ENCODE data around the gene SLC22A4. TPM values are rescaled to one million over a fixed set of nuclear protein-coding genes. Genes with fewer than 3 reads are reported as not detected.
A peak's percentile ranks its signal among the peaks of the same experiment; 100 is the strongest.

The SLC22A4 gene
- total RNA-seq, 1 donor from 2014 or later: 0.06 TPM

DNA sequence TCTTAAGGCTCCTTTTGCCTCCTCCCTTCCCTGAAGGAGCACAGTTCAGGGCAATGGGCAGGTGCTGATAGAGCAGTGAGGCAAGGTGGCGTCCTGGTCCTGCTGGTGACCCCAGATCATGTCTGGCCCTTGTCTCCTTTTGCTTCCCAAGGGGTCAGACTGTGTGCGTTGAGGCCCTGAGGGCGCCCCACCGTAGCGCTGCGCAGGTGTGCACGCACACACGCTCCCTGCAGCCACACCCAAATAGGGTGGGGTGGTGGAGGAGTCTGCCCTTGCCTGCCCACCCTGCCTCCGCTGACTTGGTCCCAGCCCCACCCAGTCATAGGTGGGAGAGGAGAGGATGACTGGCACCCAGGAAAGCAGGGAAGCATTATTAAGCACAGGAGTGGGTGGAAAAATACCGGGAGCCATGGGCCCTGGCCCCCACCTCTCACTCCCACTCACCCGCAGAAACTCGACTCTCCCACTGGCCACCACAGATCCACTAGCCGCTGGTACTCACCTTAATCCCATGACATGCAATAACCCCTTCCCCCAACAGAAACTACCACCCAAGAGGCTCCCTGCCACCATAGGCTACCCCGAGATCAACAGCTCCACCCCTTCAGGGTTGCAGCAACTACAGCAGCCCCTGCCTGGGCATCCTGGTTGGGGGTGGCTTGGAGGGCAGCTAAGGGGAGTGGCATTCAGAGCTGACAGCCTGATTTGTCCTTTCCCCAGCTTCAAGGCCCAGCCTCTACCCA lies 20.0 kb upstream of the SLC22A4 start:
- Histone ChIP-seq H3K4me2 (no peak overlapping the region), H3K4me1 (peaks cover 10% of the 10 kb centered on the region), H4K20me1 (ENCODE audit: low read depth) (no peaks in the 10 kb centered on the region), H3K4me3 (no peak overlapping the region), H3K9ac (no peak overlapping the region), H3K36me3 (no peaks in the 10 kb centered on the region), H3F3A (ENCODE audit: low read depth) (no peaks in the 10 kb centered on the region), H3K9me3 (ENCODE audit: low read depth) (no peaks in the 10 kb centered on the region), H3K27ac (no peak overlapping the region), H2AFZ (replicated peaks) (no peak overlapping the region), H3K27me3 (no peaks in the 10 kb centered on the region), H3K79me2 (ENCODE audit: low read depth) (no peaks in the 10 kb centered on the region)
- TF ChIP-seq, protein P1, sequence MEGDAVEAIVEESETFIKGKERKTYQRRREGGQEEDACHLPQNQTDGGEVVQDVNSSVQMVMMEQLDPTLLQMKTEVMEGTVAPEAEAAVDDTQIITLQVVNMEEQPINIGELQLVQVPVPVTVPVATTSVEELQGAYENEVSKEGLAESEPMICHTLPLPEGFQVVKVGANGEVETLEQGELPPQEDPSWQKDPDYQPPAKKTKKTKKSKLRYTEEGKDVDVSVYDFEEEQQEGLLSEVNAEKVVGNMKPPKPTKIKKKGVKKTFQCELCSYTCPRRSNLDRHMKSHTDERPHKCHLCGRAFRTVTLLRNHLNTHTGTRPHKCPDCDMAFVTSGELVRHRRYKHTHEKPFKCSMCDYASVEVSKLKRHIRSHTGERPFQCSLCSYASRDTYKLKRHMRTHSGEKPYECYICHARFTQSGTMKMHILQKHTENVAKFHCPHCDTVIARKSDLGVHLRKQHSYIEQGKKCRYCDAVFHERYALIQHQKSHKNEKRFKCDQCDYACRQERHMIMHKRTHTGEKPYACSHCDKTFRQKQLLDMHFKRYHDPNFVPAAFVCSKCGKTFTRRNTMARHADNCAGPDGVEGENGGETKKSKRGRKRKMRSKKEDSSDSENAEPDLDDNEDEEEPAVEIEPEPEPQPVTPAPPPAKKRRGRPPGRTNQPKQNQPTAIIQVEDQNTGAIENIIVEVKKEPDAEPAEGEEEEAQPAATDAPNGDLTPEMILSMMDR (IDR thresholded peaks at IDR 0.05): no peak
- TF ChIP-seq EZH2 (IDR thresholded peaks at IDR 0.05) (no peak), EZH2phosphoT487 (IDR thresholded peaks at IDR 0.05) (no peak)
- Mint-ChIP-seq H3K36me3 (peaks cover 8% of the 10 kb centered on the region), H3K9me3 (peaks cover 6% of the 10 kb centered on the region), H3K4me1 (peaks cover 41% of the 10 kb centered on the region), H3K27me3 (ENCODE audit: insufficient read depth, low read depth) (peaks cover 5% of the 10 kb centered on the region), H3K4me3 (no peak overlapping the region), H3K27ac (no peak overlapping the region)
- no peak for DNase-seq (ENCODE audit: low spot score)

DNA sequence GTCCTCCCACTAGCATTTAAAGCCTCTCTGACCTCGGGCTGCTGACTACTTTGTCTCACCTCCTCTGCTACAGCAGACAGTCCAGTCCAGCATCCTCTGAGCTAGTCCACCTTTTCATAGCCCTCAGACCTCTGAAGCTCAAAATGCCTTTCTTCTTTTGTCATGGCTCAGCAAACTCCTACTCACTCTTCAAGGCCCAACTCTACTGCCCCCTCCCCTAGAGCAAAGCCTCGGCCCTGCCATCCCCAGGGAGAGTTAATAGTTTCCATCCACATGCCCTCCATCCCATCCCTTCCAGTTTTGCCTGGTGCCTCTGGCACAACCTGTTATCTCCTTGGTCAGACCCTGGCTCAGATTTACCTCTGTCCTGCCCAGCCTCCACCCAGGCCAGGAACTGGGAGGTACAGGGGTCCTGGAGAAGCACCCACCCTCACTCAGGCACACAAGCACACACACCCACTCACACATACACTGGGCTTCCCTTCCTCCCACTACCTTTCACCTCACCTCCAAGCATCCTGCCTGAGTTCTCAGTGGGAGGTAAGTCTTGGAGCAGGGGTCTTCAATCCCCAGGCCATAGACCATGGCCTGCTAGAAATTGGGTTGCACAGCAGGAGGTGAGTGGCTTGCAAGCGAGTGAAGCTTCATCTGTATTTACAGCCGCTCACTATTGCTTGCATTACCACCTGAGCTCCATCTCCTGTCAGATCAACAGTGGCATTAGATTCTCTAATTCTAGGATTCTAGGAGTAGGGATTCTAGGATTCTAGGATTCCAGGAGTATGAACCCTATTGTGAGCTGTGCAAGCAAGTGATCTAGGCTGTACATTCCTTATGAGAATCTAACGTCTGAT lies 18.6 kb upstream of the SLC22A4 start:
- peaks cover 8% of the 10 kb centered on the region for H3K36me3 Mint-ChIP-seq
- no peaks in the 10 kb centered on the region for H3K79me2 ChIP-seq (ENCODE audit: low read depth)
- H3K4me3 Mint-ChIP-seq: no peak overlapping the region
- TF ChIP-seq EZH2phosphoT487 (IDR thresholded peaks at IDR 0.05) (no peak), EZH2 (IDR thresholded peaks at IDR 0.05) (no peak)
- TF ChIP-seq, protein P1 (IDR thresholded peaks at IDR 0.05): no peak
- H3K27ac Mint-ChIP-seq: peak overlapping the region; percentile 8
- peaks cover 9% of the 10 kb centered on the region for H3K27me3 Mint-ChIP-seq (ENCODE audit: insufficient read depth, low read depth)
- no peak overlapping the region for H2AFZ ChIP-seq (replicated peaks)
- H4K20me1 ChIP-seq (ENCODE audit: low read depth): no peaks in the 10 kb centered on the region
- no peak overlapping the region for H3K9ac ChIP-seq
- H3K27me3 ChIP-seq: no peaks in the 10 kb centered on the region
- no peaks in the 10 kb centered on the region for H3K9me3 ChIP-seq (ENCODE audit: low read depth)
- no peak overlapping the region for H3K4me2 ChIP-seq
- peaks cover 34% of the 10 kb centered on the region for H3K4me1 Mint-ChIP-seq
- no peaks in the 10 kb centered on the region for H3K36me3 ChIP-seq
- peaks cover 8% of the 10 kb centered on the region for H3K4me1 ChIP-seq
- no peak overlapping the region for H3K4me3 ChIP-seq
- peaks cover 6% of the 10 kb centered on the region for H3K9me3 Mint-ChIP-seq
- DNase-seq (ENCODE audit: low spot score): no peak
- H3F3A ChIP-seq (ENCODE audit: low read depth): no peaks in the 10 kb centered on the region
- H3K27ac ChIP-seq: no peak overlapping the region

DNA sequence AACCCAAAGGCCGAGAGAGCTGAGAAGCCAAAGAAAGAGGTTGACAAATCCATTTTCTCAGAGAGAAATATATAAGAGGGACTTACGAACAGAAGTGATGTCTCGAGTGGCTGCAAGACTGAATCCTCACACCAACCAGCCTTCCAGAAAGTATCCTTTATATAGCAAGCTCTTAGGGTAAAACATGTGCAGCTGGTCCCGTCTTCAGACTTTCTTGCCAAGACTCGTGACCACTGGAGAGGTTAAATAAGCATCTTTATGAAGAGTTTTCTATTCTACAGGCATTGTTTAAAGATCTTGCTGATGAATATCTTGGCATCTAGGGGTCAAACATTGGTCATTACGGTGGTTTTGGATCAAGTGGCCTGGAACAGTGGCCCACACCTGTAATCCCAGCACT lies 16.9 kb upstream of the SLC22A4 start:
- TF ChIP-seq, protein P1 (IDR thresholded peaks at IDR 0.05): no peak
- TF ChIP-seq EZH2phosphoT487 (IDR thresholded peaks at IDR 0.05) (no peak), EZH2 (IDR thresholded peaks at IDR 0.05) (no peak)
- H3K36me3 ChIP-seq: no peaks in the 10 kb centered on the region
- H3K4me3 Mint-ChIP-seq: peak overlapping the region; percentile 21
- no peaks in the 10 kb centered on the region for H3K79me2 ChIP-seq (ENCODE audit: low read depth)
- peaks cover 30% of the 10 kb centered on the region for H3K4me1 Mint-ChIP-seq
- H3K27ac Mint-ChIP-seq: peak overlapping the region; percentile 3
- no peak overlapping the region for H3K4me2 ChIP-seq
- H3F3A ChIP-seq (ENCODE audit: low read depth): no peaks in the 10 kb centered on the region
- no peaks in the 10 kb centered on the region for H4K20me1 ChIP-seq (ENCODE audit: low read depth)
- H3K36me3 Mint-ChIP-seq: peaks cover 8% of the 10 kb centered on the region
- H3K9me3 Mint-ChIP-seq: peaks cover 6% of the 10 kb centered on the region
- no peak overlapping the region for H3K4me3 ChIP-seq
- H3K27ac ChIP-seq: no peak overlapping the region
- H3K27me3 ChIP-seq: no peaks in the 10 kb centered on the region
- no peaks in the 10 kb centered on the region for H3K9me3 ChIP-seq (ENCODE audit: low read depth)
- H2AFZ ChIP-seq (replicated peaks): no peak overlapping the region
- no peak for DNase-seq (ENCODE audit: low spot score)
- peaks cover 9% of the 10 kb centered on the region for H3K27me3 Mint-ChIP-seq (ENCODE audit: insufficient read depth, low read depth)
- no peak overlapping the region for H3K9ac ChIP-seq
- peaks cover 8% of the 10 kb centered on the region for H3K4me1 ChIP-seq
